Liver (tissue), 3 donors: Measurements from ENCODE around the gene ARMC7.

ENCODE experiments used
- ATF3 ChIP-seq: IDR thresholded peaks from 2 replicates; pipeline ENCODE4 v1.6.1; 2016; ENCODE audit warnings: antibody characterized with exemption
- CTCF ChIP-seq: fragments of 150-350 bp; IDR thresholded peaks from 2 replicates; pipeline ENCODE4 v1.5.1; 2017; ENCODE audit warnings: improper control_type of control experiment, low read depth, low read length; ENCODE audit not compliant: missing input control
- EGR1 ChIP-seq, 2 donors: IDR thresholded peaks; 2 replicates each; pipeline ENCODE4 v1.6.1; 2016 to 2018; ENCODE audit warnings: antibody characterized with exemption in 2 of 2, low read depth in 2 of 2
- FOXA1 ChIP-seq: IDR thresholded peaks from 2 replicates; pipeline ENCODE4 v1.6.1; 2016; ENCODE audit warnings: antibody characterized with exemption
- GABPA ChIP-seq, 2 donors: IDR thresholded peaks in 1 of 2; conservative IDR thresholded peaks in 1 of 2; 2 replicates each; pipeline ENCODE4 v1.6.1; 2016; ENCODE audit warnings: antibody characterized with exemption in 2 of 2, mild to moderate bottlenecking in 1 of 2, moderate library complexity in 1 of 2
- JUND ChIP-seq, 2 donors: IDR thresholded peaks; 2 replicates each; pipeline ENCODE4 v1.6.1; 2016; ENCODE audit warnings: antibody characterized with exemption in 2 of 2
- MAX ChIP-seq: IDR thresholded peaks from 2 replicates; pipeline ENCODE4 v1.6.1; 2016; ENCODE audit warnings: antibody characterized with exemption
- NR2F2 ChIP-seq: IDR thresholded peaks from 2 replicates; pipeline ENCODE4 v1.6.1; 2016; ENCODE audit warnings: antibody characterized with exemption
- RAD21 ChIP-seq, 2 donors: IDR thresholded peaks; 2 replicates each; pipeline ENCODE4 v1.6.1; 2016; ENCODE audit warnings: antibody characterized with exemption in 2 of 2, mild to moderate bottlenecking in 2 of 2
- REST ChIP-seq: IDR thresholded peaks from 2 replicates; pipeline ENCODE4 v1.6.1; 2016; ENCODE audit warnings: antibody characterized with exemption, mild to moderate bottlenecking
- SP1 ChIP-seq: IDR thresholded peaks from 2 replicates; pipeline ENCODE4 v1.6.1; 2018; ENCODE audit warnings: antibody characterized with exemption, mild to moderate bottlenecking
- TAF1 ChIP-seq: conservative IDR thresholded peaks from 2 replicates; pipeline ENCODE4 v1.6.1; 2016; ENCODE audit warnings: antibody characterized with exemption, mild to moderate bottlenecking
- YY1 ChIP-seq: IDR thresholded peaks from 2 replicates; pipeline ENCODE4 v1.6.1; 2016; ENCODE audit warnings: antibody characterized with exemption, mild to moderate bottlenecking
- ZBTB33 ChIP-seq: IDR thresholded peaks from 2 replicates; pipeline ENCODE4 v1.6.1; 2016; ENCODE audit warnings: antibody characterized with exemption
- donor health status: healthy.
- donor health status: healthy.

DNA sequence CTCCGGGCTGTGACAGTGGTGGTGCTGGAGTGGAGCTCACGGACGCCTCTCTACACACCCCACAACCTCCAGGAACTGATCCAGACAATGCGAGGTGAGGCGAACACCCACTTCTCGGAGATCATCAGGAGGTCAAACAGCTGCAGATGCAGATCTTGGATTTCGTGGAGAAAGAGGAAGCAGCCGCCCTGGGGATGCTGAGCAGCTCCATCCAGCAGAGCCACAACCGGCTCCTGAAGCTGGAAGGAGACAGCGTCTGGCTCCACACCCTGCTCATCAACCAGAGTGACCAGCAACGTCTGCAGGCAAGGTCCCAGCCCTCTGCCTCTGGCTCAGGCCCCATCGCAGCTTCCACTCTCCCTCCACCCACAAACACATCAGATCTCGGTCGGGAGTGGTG, 35.2 kb upstream of the ARMC7 start:
- no peak for TF ChIP-seq RAD21 (IDR thresholded peaks at IDR 0.05)
- no peak for TF ChIP-seq CTCF
- TF ChIP-seq SP1 = no peak
- TF ChIP-seq TAF1 = no peak
- TF ChIP-seq MAX = no peak
- TF ChIP-seq GABPA (IDR thresholded peaks at IDR 0.05 in 1 of 2, conservative IDR thresholded peaks at IDR 0.05 in 1 of 2) = no peak
- no peak for TF ChIP-seq JUND (IDR thresholded peaks at IDR 0.05)
- TF ChIP-seq YY1 = no peak
- TF ChIP-seq ZBTB33 = no peak
- no peak for TF ChIP-seq FOXA1
- TF ChIP-seq REST = no peak
- no peak for TF ChIP-seq ATF3
- no peak for TF ChIP-seq EGR1 (IDR thresholded peaks at IDR 0.05; ENCODE audit: low read depth in 2 of 2)
- no peak for TF ChIP-seq NR2F2
